GM12878 (cell line): ENCODE results near the gene CAMK2A.

Experiments
- BHLHE40 ChIP-seq, 2 experiments: fragments of 450-650 bp in 1 of 2; IDR thresholded peaks; 2 replicates each; pipeline ENCODE4 v1.6.1; 2011 to 2017; ENCODE audit warnings: low read depth in 2 of 2, borderline replicate concordance in 1 of 2, improper control_type of control experiment in 1 of 2, low read length in 1 of 2, mild to moderate bottlenecking in 1 of 2
- BRCA1 ChIP-seq: IDR thresholded peaks from 2 replicates; pipeline ENCODE4 v1.6.1; 2011; ENCODE audit warnings: low read depth, low read length, improper control_type of control experiment
- CBX5 ChIP-seq: sonication (generic); IDR thresholded peaks from 2 replicates; pipeline ENCODE4 v1.6.1; 2016; ENCODE audit warnings: low read depth, moderate library complexity, mild to moderate bottlenecking, inconsistent platforms
- CTCF ChIP-seq, 3 experiments: IDR thresholded peaks in 2 of 3; conservative IDR thresholded peaks in 1 of 3; 2 replicates each; pipeline ENCODE4 v1.5.1; 2011; ENCODE audit warnings: low read depth in 3 of 3, low read length in 3 of 3, mild to moderate bottlenecking in 3 of 3, control low read depth in 2 of 3, moderate library complexity in 2 of 3, inconsistent platforms in 1 of 3, mixed read lengths in 1 of 3; ENCODE audit not compliant: control insufficient read depth in 2 of 3, insufficient read depth in 1 of 3; ENCODE audit errors: extremely low read depth in 1 of 3
- ETV6 ChIP-seq, 2 experiments: fragments of 450-650 bp in 1 of 2; IDR thresholded peaks in 1 of 2; conservative IDR thresholded peaks in 1 of 2; 2 replicates each; pipeline ENCODE4 v1.6.1; 2014; ENCODE audit warnings: antibody characterized with exemption in 1 of 2, borderline replicate concordance in 1 of 2, low read depth in 1 of 2, mild to moderate bottlenecking in 1 of 2, moderate library complexity in 1 of 2
- FOXK2 ChIP-seq: fragments of 450-650 bp; IDR thresholded peaks from 2 replicates; pipeline ENCODE4 v1.6.1; 2017; ENCODE audit warnings: mild to moderate bottlenecking, moderate library complexity
- PAX8 ChIP-seq: fragments of 450-650 bp; IDR thresholded peaks from 2 replicates; pipeline ENCODE4 v1.6.1; 2017; ENCODE audit warnings: mild to moderate bottlenecking, moderate library complexity
- POLR2A ChIP-seq: IDR thresholded peaks from 2 replicates; pipeline ENCODE4 v1.6.1; 2011; ENCODE audit warnings: low read depth, mild to moderate bottlenecking, low read length
- RAD21 ChIP-seq: IDR thresholded peaks from 2 replicates; pipeline ENCODE4 v1.6.1; 2011; ENCODE audit warnings: mild to moderate bottlenecking, low read depth, low read length, moderate library complexity; ENCODE audit not compliant: insufficient read depth
- RELA ChIP-seq: fragments of 450-650 bp; IDR thresholded peaks from 2 replicates; pipeline ENCODE4 v1.8.0; 2014; ENCODE audit warnings: borderline replicate concordance; ENCODE audit not compliant: partially characterized antibody
- SKIL ChIP-seq: fragments of 450-650 bp; IDR thresholded peaks from 2 replicates; pipeline ENCODE4 v1.6.1; 2017; ENCODE audit warnings: mild to moderate bottlenecking, low read depth, inconsistent platforms; ENCODE audit not compliant: poor library complexity, severe bottlenecking
- ZBTB11 ChIP-seq: fragments of 450-650 bp; formaldehyde crosslinking; IDR thresholded peaks from 2 replicates; pipeline ENCODE4 v1.5.0; 2022; ENCODE audit warnings: mild to moderate bottlenecking, missing genetic modification characterization
- ZBTB33 ChIP-seq: fragments of 450-650 bp; IDR thresholded peaks from 2 replicates; pipeline ENCODE4 v1.6.1; 2017; ENCODE audit warnings: mild to moderate bottlenecking

- TF ChIP-seq ZBTB11 (CRISPR knock-in tag): no peak
- TF ChIP-seq POLR2A: no peak
- TF ChIP-seq CTCF (IDR thresholded peaks at IDR 0.05 in 2 of 3, conservative IDR thresholded peaks at IDR 0.05 in 1 of 3; ENCODE audit: control insufficient read depth in 2 of 3, extremely low read depth in 1 of 3, insufficient read depth in 1 of 3, low read depth in 3 of 3, low read length in 3 of 3): no peak
- no peak for TF ChIP-seq FOXK2
- no peak for TF ChIP-seq BHLHE40 (IDR thresholded peaks at IDR 0.05; ENCODE audit: borderline replicate concordance in 1 of 2, low read depth in 2 of 2, low read length in 1 of 2)
- TF ChIP-seq RAD21: no peak
- TF ChIP-seq CBX5: no peak
- TF ChIP-seq ETV6 (conservative IDR thresholded peaks at IDR 0.05 in 1 of 2, IDR thresholded peaks at IDR 0.05 in 1 of 2; ENCODE audit: borderline replicate concordance in 1 of 2, low read depth in 1 of 2): no peak
- no peak for TF ChIP-seq PAX8
- TF ChIP-seq SKIL: no peak
- no peak for TF ChIP-seq RELA
- TF ChIP-seq BRCA1: no peak
- no peak for TF ChIP-seq ZBTB33
Observed at GRCh38 chr5:150278916-150279315, 10.7 kb downstream of the CAMK2A start.
